GM19193 (cell line): ENCODE measurements around the gene DUOX1.

Experiments used
- POLR2A ChIP-seq: IDR thresholded peaks from 4 replicates; pipeline ENCODE4 v1.6.1; 2011; ENCODE audit not compliant: insufficient read depth, insufficient read length; ENCODE audit errors: extremely low read depth

DUOX1 gene

DNA sequence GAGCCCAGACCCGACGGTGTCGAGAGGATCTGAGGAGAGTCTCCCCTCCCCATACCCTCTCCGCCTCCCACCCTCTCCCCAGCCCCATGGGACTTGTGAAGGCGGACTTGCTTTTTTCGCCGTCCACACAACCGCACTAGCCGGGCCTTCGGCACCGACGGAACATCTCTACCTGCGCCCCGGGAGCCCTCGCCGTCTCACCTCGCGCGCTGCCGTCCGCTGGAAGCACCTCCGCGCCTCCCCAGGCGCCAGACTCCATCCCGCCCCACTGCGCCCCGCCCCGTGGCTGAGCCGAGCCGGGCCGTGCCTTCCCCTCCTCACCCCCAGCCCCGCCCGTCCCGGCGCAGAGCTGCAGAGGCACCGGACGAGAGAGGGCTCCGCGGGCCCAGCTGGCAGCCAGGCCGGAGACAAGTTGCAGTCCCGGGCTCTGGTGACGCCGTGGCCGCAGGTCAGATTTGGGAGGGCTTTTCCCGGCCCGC lies at the start of gene DUOX1, which contains the start of gene DUOXA1:
DUOX1 (plus strand) TSS at position 344 of the 479 bp plus-strand sequence. CDS start 1,973 bp downstream, outside the sequence.
DUOXA1 (minus strand) TSS at position 229 of the 479 bp plus-strand sequence. CDS start 6,865 bp downstream, outside the sequence.
- no peak for TF ChIP-seq POLR2A

- no peak for TF ChIP-seq POLR2A
These were observed 46.6 kb upstream of the DUOX1 start for GRCh38 chr15:45083223-45083622.

DNA sequence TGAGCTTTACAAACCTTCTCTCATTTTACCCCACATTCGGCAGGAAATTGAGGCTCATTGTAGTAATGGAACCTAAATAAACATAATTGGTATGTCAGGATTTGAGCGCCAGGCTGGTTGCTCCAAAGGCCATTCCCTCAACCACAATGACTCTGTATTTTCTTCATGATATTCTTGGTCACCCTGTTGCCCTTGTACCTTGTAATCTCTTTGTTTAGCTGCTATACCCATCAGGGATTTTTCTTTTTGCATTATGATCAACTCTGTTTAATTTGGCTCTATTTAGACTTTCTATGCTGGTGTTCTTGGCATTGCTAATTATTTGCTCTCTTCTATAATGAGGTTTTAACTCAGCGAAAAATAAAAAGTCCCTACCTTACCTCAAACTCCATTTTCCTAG lies 45.6 kb upstream of the DUOX1 start:
- TF ChIP-seq POLR2A = no peak

DNA sequence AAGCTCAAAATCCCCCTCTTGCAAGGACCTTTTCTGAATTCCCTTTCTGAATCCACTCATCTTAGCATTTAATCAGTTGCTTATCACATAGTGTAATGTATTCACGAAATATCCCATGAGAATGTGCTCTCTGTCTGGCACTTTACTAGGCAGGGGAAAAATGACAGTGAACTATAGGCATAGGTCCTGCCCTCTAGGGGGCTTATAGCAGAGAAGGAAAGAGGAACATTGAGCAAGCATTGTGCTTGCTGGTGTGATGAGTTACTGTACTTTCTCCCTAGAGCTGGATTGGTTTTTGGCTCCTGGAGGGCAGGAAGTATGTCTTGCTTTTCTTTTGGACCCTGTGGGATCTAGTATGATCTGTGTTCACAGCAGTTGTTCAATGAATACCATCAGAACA lies 42.3 kb upstream of the DUOX1 start:
- no peak for TF ChIP-seq POLR2A

DNA sequence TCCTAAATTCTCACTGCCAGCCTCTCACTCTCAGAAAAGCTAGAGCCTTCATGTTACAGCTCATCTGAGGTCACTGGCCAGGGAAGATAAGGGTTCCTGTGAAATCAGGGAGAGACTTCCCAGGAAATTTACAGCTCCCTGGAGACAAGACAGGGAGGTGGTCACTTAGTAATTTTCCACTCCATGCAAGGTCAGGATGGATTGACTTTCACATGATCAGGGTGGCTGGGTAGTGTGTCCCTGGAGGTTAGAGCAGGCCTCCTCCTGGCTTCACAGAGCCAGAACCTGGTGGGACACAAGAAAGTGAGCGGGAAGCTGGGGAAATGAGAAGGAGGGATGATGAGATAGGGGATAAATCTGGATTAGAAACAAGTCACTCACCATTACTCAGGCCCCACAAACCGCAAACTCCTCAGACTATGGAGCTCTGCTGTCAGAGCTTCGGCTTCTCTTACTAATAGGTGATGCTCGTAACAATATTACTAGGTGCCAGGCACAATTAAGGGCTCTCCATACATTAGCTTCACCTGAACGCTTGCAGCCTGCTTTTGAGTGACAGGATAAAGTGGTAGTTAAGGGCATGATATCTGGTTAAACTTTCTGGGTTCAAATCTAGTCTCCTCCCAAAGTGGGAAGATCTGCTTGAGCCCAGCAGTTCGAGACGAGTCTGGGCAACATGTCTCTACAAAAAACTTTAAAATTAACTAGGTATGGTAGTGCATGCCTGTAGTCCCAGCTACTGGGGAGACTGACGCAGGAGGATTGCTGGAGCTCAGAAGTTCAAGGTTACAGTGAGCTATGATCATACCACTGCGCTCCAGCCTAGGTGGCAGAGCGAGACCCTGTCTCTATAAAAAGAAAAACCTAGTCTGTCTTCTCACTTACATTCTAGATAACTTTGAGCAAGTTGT lies 40.7 kb upstream of the DUOX1 start:
- no peak for TF ChIP-seq POLR2A

GRCh38 chr15:45089712-45090373 lies 40.0 kb upstream of the DUOX1 start:
- TF ChIP-seq POLR2A = no peak

DNA sequence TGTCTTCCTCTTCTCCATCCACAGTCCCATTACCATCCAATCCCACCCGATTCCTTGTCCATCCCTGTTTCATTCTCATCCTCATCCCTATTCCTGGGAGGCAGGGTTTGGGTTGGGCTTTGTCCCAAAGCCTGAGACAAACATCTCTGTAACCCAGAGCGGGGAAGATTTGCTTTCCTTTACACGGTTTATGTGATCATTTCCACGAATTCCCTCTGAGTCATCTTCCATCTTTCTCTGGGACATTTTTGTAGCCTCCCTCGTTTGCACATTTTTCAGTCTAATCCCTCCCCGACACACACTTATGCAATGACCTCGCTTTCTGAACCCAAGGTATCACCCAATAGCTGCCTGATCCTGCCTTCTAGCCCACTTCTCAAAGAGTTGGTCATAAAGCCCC lies 38.6 kb upstream of the DUOX1 start:
- no peak for TF ChIP-seq POLR2A

DNA sequence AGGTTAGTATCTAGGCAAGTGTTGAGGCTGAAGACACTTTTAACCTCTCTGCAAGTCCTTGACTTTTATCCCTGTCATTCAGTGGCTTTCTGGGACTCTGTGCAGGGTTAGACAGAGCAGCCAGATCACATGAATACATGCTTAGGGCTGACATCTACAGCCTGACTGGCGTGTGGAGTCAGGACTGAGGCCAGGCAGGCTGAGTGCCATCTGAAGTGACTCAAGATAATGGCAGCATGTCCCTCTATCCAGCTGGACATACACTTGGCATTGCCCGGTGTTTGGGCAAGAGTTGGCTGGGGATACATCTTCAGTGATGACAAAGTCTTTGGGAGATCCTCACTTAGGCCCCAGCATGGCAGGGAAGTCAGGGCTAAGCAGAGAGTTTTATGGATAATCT lies 38.2 kb upstream of the DUOX1 start:
- TF ChIP-seq POLR2A = no peak

GRCh38 chr15:45093013-45093412 lies 36.8 kb upstream of the DUOX1 start:
- no peak for TF ChIP-seq POLR2A

DNA sequence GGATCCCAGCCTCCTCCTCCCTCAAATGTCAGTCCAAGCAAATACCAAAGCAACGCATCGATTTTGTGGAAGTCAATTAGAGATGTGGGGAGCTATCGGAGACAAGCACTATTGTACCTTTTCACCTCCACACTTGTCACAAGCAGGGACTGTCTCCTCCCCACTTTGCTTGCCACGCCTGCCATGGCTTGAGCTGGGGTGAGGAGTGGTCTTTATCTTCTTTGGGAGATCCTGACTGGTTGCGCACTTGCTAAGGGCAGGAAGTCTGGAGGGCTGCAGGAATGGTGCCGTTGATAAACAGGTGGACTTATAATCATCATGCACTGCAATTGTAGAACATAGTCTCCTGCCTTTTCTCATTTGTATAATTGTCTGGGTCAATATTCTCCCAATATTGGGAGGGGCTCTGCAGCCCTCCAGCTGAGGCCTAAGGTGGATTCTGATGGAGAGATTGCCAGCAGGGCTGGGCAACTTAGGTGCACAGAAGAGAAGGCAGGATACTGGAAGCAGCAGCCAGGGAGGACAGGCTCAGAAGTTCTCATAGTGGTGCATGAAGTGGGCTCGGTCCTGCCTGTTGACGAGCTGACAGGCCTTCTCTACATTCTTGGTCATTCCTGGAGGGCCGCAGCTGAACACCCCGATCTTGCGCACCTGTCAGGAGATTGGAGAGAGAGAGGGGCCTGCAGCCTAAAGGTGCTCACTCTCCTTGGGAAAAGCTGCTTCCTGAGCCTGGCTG lies 36.0 kb upstream of the DUOX1 start:
- TF ChIP-seq POLR2A = no peak

DNA sequence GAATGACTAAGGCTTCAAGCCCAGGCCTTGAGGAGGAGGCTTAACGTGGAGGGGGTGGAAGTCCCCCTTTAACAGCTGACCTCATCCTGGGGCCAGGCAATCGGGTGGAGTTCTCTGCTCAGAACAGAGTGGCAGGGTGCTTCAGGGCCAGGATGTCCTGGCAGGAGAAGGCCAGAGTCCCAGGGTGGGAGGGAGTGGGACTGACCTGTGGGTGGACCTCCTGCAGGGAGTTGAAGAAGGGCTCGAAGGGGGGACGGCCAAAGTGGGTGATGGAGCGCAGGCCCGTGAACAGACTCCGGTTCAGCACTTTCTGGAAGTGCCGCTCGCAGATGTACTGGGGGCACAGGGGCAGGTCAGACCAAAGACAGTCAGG lies 35.5 kb upstream of the DUOX1 start:
- no peak for TF ChIP-seq POLR2A

DNA sequence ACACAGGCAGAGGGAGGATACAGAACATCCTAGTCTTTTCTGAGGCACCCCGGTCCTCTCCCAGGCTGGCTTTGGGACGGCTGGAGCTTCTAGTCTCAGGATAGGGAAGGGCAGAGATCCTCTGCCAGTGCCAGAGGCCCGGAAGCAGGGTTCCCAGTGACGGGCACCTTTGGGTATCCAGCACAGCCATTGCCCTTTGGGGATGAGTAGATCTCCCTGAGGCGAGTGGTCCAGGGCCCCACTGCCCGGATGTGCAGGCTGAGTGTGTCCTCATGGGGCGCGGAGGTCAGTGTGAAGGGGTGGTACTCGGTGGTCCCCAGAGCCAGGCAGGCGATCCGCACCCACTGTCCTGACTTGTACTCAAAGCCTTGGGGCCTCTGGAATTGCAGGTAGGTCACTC lies 34.1 kb upstream of the DUOX1 start:
- no peak for TF ChIP-seq POLR2A

DNA sequence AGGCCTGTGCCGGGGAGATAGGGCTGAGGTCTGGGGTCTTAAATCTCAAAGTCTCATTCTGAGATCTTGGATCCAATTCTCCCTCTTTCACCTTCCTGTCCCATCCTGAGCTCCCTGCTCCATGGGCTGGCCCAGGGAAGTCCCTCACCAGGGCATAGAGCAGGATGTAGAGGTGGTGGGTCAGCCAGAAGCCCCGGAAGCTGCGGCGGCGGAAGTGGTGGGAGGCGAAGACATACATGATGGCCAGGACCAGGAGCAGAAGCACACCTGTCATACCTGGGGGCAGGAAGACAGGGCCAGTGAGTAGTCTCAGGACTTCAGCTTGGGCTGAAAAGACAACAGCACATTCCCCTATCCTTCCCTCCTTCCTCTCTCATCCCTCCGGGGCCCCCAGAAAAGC lies 32.3 kb upstream of the DUOX1 start:
- no peak for TF ChIP-seq POLR2A

- TF ChIP-seq POLR2A = no peak
These were observed 30.1 kb upstream of the DUOX1 start for GRCh38 chr15:45099549-45100165.

GRCh38 chr15:45100884-45101625 lies 28.7 kb upstream of the DUOX1 start:
- no peak for TF ChIP-seq POLR2A

DNA sequence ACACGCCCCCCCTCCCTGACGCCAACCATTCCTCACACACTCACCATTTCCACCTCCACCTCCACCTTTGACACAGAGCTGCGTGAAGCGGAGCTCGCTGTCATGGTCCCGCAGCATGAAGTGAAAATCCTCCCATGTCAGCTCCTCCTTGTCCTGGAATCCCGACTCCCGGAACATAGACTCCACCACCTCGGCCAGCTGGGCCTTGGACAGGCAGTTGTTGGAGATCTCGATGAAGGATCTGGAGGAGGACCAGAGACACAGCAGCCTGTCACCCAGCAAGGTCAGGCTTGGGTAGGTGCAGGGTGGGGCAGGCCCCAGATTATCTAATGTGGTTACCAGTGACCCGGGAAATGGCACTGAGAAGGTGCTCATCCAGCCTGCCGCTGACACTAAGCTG lies 28.0 kb upstream of the DUOX1 start:
- TF ChIP-seq POLR2A = no peak
